ENCODE results near the gene CLCF1. TPM values are rescaled to one million over a fixed set of nuclear protein-coding genes. Genes with fewer than 3 reads are reported as not detected.
A peak's percentile ranks its signal among the peaks of the same experiment; 100 is the strongest.

Gene CLCF1
- total RNA-seq, 2 experiments from 2014 or later: 0.79 to 0.81 TPM

GRCh38 chr11:67387069-67387468 is 13.7 kb upstream of the CLCF1 start:
- H3K4me1 Mint-ChIP-seq (ENCODE audit: low read depth): peaks cover 15% of the 10 kb centered on the region
- ATAC-seq: no peak
- H3K27me3 Mint-ChIP-seq: no peaks in the 10 kb centered on the region
- intact Hi-C loops (cut with micrococcal nuclease): no loop called here
- no peak overlapping the region for H3K27ac Mint-ChIP-seq
- CTCF ChIA-PET: interaction anchor here (0.7 to 30.8 kb wide), 7 partner anchors 13 to 125 kb away, joined by 3 to 883 read pairs (median 5); partner anchors contain the start of genes POLD4 and TBC1D10C
- no peaks in the 10 kb centered on the region for H3K36me3 Mint-ChIP-seq (ENCODE audit: low read depth)
- no peak overlapping the region for H3K4me3 Mint-ChIP-seq
- H3K9me3 Mint-ChIP-seq: no peaks in the 10 kb centered on the region
- no peak for DNase-seq
- POLR2A ChIA-PET: interaction anchor here (0.6 to 1.4 kb wide), 4 partner anchors 10 to 102 kb away, joined by 3 to 8 read pairs (median 3); no protein-coding TSS in a partner anchor
- no peak for TF ChIP-seq CTCF (IDR thresholded peaks at IDR 0.05)

GRCh38 chr11:67384851-67385366 is 11.5 kb upstream of the CLCF1 start:
- no peak for ATAC-seq
- H3K4me3 Mint-ChIP-seq: no peak overlapping the region
- H3K9me3 Mint-ChIP-seq: no peaks in the 10 kb centered on the region
- no peak for DNase-seq
- ChIA-PET POLR2A (no interaction called here), CTCF (interaction anchor here (1.2 to 30.8 kb wide), 4 partner anchors 14 to 40 kb away, joined by 3 to 883 read pairs (median 57); partner anchors contain the start of gene POLD4)
- H3K27me3 Mint-ChIP-seq: no peaks in the 10 kb centered on the region
- H3K36me3 Mint-ChIP-seq (ENCODE audit: low read depth): no peaks in the 10 kb centered on the region
- peaks cover 11% of the 10 kb centered on the region for H3K4me1 Mint-ChIP-seq (ENCODE audit: low read depth)
- no peak overlapping the region for H3K27ac Mint-ChIP-seq
- TF ChIP-seq CTCF (IDR thresholded peaks at IDR 0.05): no peak
- intact Hi-C loops (cut with micrococcal nuclease): no loop called here

GRCh38 chr11:67382276-67383136 is 9.1 kb upstream of the CLCF1 start:
- no peaks in the 10 kb centered on the region for H3K27me3 Mint-ChIP-seq
- TF ChIP-seq CTCF (IDR thresholded peaks at IDR 0.05): peak; percentile 94
- H3K9me3 Mint-ChIP-seq: no peaks in the 10 kb centered on the region
- CTCF ChIA-PET: interaction anchor here (0.6 to 30.8 kb wide), 39 partner anchors 11 to 215 kb away, joined by 3 to 883 read pairs (median 4); partner anchors contain the start of genes ANKRD13D, CLCF1, POLD4 and PPP1CA
- intact Hi-C loops (cut with micrococcal nuclease): loop anchor here (1.0 kb wide), 1 partner anchor 26 kb away; no protein-coding TSS in a partner anchor
- DNase-seq (peak; percentile 90), ATAC-seq (peak; percentile 95)
- no peaks in the 10 kb centered on the region for H3K36me3 Mint-ChIP-seq (ENCODE audit: low read depth)
- H3K4me3 Mint-ChIP-seq: no peak overlapping the region
- POLR2A ChIA-PET: interaction anchor here (0.6 to 3.3 kb wide), 10 partner anchors 9 to 119 kb away, joined by 3 to 16 read pairs (median 5); partner anchors contain the start of genes POLD4, PPP1CA, RAD9A and TBC1D10C
- no peak overlapping the region for H3K27ac Mint-ChIP-seq
- H3K4me1 Mint-ChIP-seq (ENCODE audit: low read depth): peaks cover 2% of the 10 kb centered on the region

- ATAC-seq (no peak), DNase-seq (no peak)
- Mint-ChIP-seq H3K4me3 (no peak overlapping the region), H3K36me3 (ENCODE audit: low read depth) (no peaks in the 10 kb centered on the region), H3K27me3 (no peaks in the 10 kb centered on the region), H3K9me3 (no peaks in the 10 kb centered on the region), H3K27ac (peak overlapping the region; percentile 17), H3K4me1 (ENCODE audit: low read depth) (peaks cover 2% of the 10 kb centered on the region)
- ChIA-PET POLR2A (interaction anchor here (0.6 to 3.3 kb wide), 11 partner anchors 10 to 142 kb away, joined by 3 to 16 read pairs (median 6); partner anchors contain the start of genes POLD4 and RAD9A), CTCF (interaction anchor here (0.6 to 30.8 kb wide), 25 partner anchors 10 to 213 kb away, joined by 3 to 883 read pairs (median 9); partner anchors contain the start of genes ANKRD13D, CLCF1, POLD4 and PPP1CA)
- intact Hi-C loops (cut with micrococcal nuclease): no loop called here
- TF ChIP-seq CTCF (IDR thresholded peaks at IDR 0.05): no peak
Measured at GRCh38 chr11:67381244-67381972, 8.0 kb upstream of the CLCF1 start.
